Liver (tissue), 9 donors: ENCODE measurements around the gene SAPCD2. TPM values are rescaled to one million over a fixed set of nuclear protein-coding genes. Genes with fewer than 3 reads are reported as not detected.

Experiments
- DNase-seq: peaks from one replicate; pipeline ENCODE4 v3.0.0-alpha.2; 2017; ENCODE audit warnings: low spot score
- H3K27ac ChIP-seq, 2 donors: one replicate each; pipeline ENCODE4 v1.7.0; 2013; ENCODE audit warnings: inconsistent platforms in 2 of 2, low read length in 2 of 2, control low read depth in 1 of 2, low read depth in 1 of 2, mild to moderate bottlenecking in 1 of 2
- H3K27me3 ChIP-seq, 4 donors: one replicate each; pipeline versions ENCODE4 v1.6.1 to v1.7.0; 2013; ENCODE audit warnings: low read length in 3 of 4, inconsistent platforms in 1 of 4, mild to moderate bottlenecking in 1 of 4, moderate library complexity in 1 of 4; ENCODE audit not compliant: control insufficient read depth in 4 of 4, insufficient read depth in 4 of 4
- H3K36me3 ChIP-seq, 4 donors: one replicate each; pipeline versions ENCODE4 v1.6.1 to v1.7.0; 2013; ENCODE audit warnings: low read length in 3 of 4, mild to moderate bottlenecking in 3 of 4, low read depth in 1 of 4, moderate library complexity in 1 of 4; ENCODE audit not compliant: control insufficient read depth in 4 of 4, insufficient read depth in 3 of 4
- H3K4me1 ChIP-seq, 4 donors: one replicate each; pipeline versions ENCODE4 v1.6.1 to v1.7.0; 2013; ENCODE audit warnings: low read length in 3 of 4, mild to moderate bottlenecking in 3 of 4, moderate library complexity in 1 of 4; ENCODE audit not compliant: control insufficient read depth in 4 of 4, insufficient read depth in 4 of 4
- H3K4me3 ChIP-seq, 3 donors: one replicate each; pipeline versions ENCODE4 v1.6.1 to v1.7.0; 2013; ENCODE audit warnings: low read length in 3 of 3, control low read depth in 1 of 3, low read depth in 1 of 3, mild to moderate bottlenecking in 1 of 3
- H3K9ac ChIP-seq, 2 donors: one replicate each; pipeline ENCODE4 v1.7.0; 2013; ENCODE audit warnings: low read length in 2 of 2, mild to moderate bottlenecking in 2 of 2, moderate library complexity in 2 of 2, control low read depth in 1 of 2, low read depth in 1 of 2
- H3K9me3 ChIP-seq, 4 donors: one replicate each; pipeline versions ENCODE4 v1.6.1 to v1.7.0; 2013; ENCODE audit warnings: low read length in 3 of 4; ENCODE audit not compliant: control insufficient read depth in 4 of 4
- ATF3 ChIP-seq: IDR thresholded peaks from 2 replicates; pipeline ENCODE4 v1.6.1; 2016; ENCODE audit warnings: antibody characterized with exemption
- EGR1 ChIP-seq, 2 donors: IDR thresholded peaks; 2 replicates each; pipeline ENCODE4 v1.6.1; 2016 to 2018; ENCODE audit warnings: antibody characterized with exemption in 2 of 2, low read depth in 2 of 2
- FOXA1 ChIP-seq: IDR thresholded peaks from 2 replicates; pipeline ENCODE4 v1.6.1; 2016; ENCODE audit warnings: antibody characterized with exemption
- FOXA2 ChIP-seq: IDR thresholded peaks from 2 replicates; pipeline ENCODE4 v1.6.1; 2016; ENCODE audit warnings: antibody characterized with exemption
- GABPA ChIP-seq, 2 donors: IDR thresholded peaks in 1 of 2; conservative IDR thresholded peaks in 1 of 2; 2 replicates each; pipeline ENCODE4 v1.6.1; 2016; ENCODE audit warnings: antibody characterized with exemption in 2 of 2, mild to moderate bottlenecking in 1 of 2, moderate library complexity in 1 of 2
- HNF4A ChIP-seq, 2 donors: conservative IDR thresholded peaks; 2 replicates each; pipeline ENCODE4 v1.6.1; 2016; ENCODE audit warnings: antibody characterized with exemption in 2 of 2, mild to moderate bottlenecking in 2 of 2
- HNF4G ChIP-seq: IDR thresholded peaks from 2 replicates; pipeline ENCODE4 v1.6.1; 2016; ENCODE audit warnings: antibody characterized with exemption
- JUND ChIP-seq, 2 donors: IDR thresholded peaks; 2 replicates each; pipeline ENCODE4 v1.6.1; 2016; ENCODE audit warnings: antibody characterized with exemption in 2 of 2
- MAX ChIP-seq: IDR thresholded peaks from 2 replicates; pipeline ENCODE4 v1.6.1; 2016; ENCODE audit warnings: antibody characterized with exemption
- NR2F2 ChIP-seq: IDR thresholded peaks from 2 replicates; pipeline ENCODE4 v1.6.1; 2016; ENCODE audit warnings: antibody characterized with exemption
- RAD21 ChIP-seq, 2 donors: IDR thresholded peaks; 2 replicates each; pipeline ENCODE4 v1.6.1; 2016; ENCODE audit warnings: antibody characterized with exemption in 2 of 2, mild to moderate bottlenecking in 2 of 2
- REST ChIP-seq: IDR thresholded peaks from 2 replicates; pipeline ENCODE4 v1.6.1; 2016; ENCODE audit warnings: antibody characterized with exemption, mild to moderate bottlenecking
- RXRA ChIP-seq, 2 donors: IDR thresholded peaks; 2 replicates each; pipeline ENCODE4 v1.6.1; 2017 to 2018; ENCODE audit warnings: antibody characterized with exemption in 2 of 2, mild to moderate bottlenecking in 1 of 2
- SP1 ChIP-seq: IDR thresholded peaks from 2 replicates; pipeline ENCODE4 v1.6.1; 2018; ENCODE audit warnings: antibody characterized with exemption, mild to moderate bottlenecking
- TAF1 ChIP-seq: conservative IDR thresholded peaks from 2 replicates; pipeline ENCODE4 v1.6.1; 2016; ENCODE audit warnings: antibody characterized with exemption, mild to moderate bottlenecking
- YY1 ChIP-seq: IDR thresholded peaks from 2 replicates; pipeline ENCODE4 v1.6.1; 2016; ENCODE audit warnings: antibody characterized with exemption, mild to moderate bottlenecking
- ZBTB33 ChIP-seq: IDR thresholded peaks from 2 replicates; pipeline ENCODE4 v1.6.1; 2016; ENCODE audit warnings: antibody characterized with exemption
- WGBS: extraction: QIAGEN DNeasy Blood & Tissue Kit; methylation state at CpG from one replicate; pipeline ENCODE4 v1.1.7; 2013; 5-methylcytosine and 5-hydroxymethylcytosine counted together
- polyA plus RNA-seq, 2 donors: library from polyadenylated mRNA; stranded (reverse) in 1 of 2; unstranded in 1 of 2; fragments of 200-250 nt in 1 of 2; fragments of >200 nt in 1 of 2; fragmentation: Nextera tagmentation in 1 of 2; extraction: Ambion mirVana in 1 of 2; gene quantifications; one replicate each; pipeline versions ENCODE4 v1.2.1 to v1.2.3, GENCODE V29; 2013 to 2015
- total RNA-seq, 2 donors: library from RNA; depleted of rRNA; stranded (reverse); fragments of >200 nt; gene quantifications; one replicate each; pipeline ENCODE4 v1.2.3, GENCODE V29; 2014
- donor health status: healthy.
- donor health status: healthy.
- donor health status: healthy.
- donor health status: healthy.
- donor health status: healthy.

Gene SAPCD2
- total and polyA plus RNA-seq, 4 donors, result 0.06 to 1.8 (median 0.23) TPM

- Histone ChIP-seq H3K36me3 (peaks cover 2 to 40% (median 19%) of the 10 kb centered on the region in 4 donors), H3K4me1 (no peaks in the 10 kb centered on the region), H3K9ac (no peak overlapping the region), H3K9me3 (no peaks in the 10 kb centered on the region), H3K4me3 (no peak overlapping the region), H3K27me3 (no peaks in the 10 kb centered on the region), H3K27ac (no peak overlapping the region)
- DNase-seq, result no peak
- no peak for TF ChIP-seq MAX
- no peak for TF ChIP-seq HNF4A (conservative IDR thresholded peaks at IDR 0.05)
- TF ChIP-seq NR2F2, result no peak
- 98% methylated on average over 16 of the region's 16 CpGs for WGBS
These were observed 53.9 kb downstream of the SAPCD2 start for GRCh38 chr9:137016436-137016835.

GRCh38 chr9:137015976-137016375, 54.4 kb downstream of the SAPCD2 start:
- Histone ChIP-seq H3K4me1 (no peaks in the 10 kb centered on the region), H3K9me3 (no peaks in the 10 kb centered on the region), H3K27me3 (no peaks in the 10 kb centered on the region), H3K9ac (no peak overlapping the region), H3K27ac (no peak overlapping the region), H3K36me3 (peaks cover 2 to 43% (median 19%) of the 10 kb centered on the region in 4 donors), H3K4me3 (no peak overlapping the region)
- WGBS, result 97% methylated on average over 21 of the region's 21 CpGs
- no peak for DNase-seq
- TF ChIP-seq FOXA1, result no peak
- TF ChIP-seq RAD21 (IDR thresholded peaks at IDR 0.05), result no peak
- no peak for TF ChIP-seq ATF3
- no peak for TF ChIP-seq HNF4G
- no peak for TF ChIP-seq ZBTB33
- TF ChIP-seq GABPA (IDR thresholded peaks at IDR 0.05 in 1 of 2, conservative IDR thresholded peaks at IDR 0.05 in 1 of 2), result no peak
- no peak for TF ChIP-seq YY1
- no peak for TF ChIP-seq REST
- TF ChIP-seq FOXA2, result no peak

GRCh38 chr9:137015540-137015930, 54.8 kb downstream of the SAPCD2 start:
- Histone ChIP-seq H3K36me3 (peaks cover 2 to 43% (median 19%) of the 10 kb centered on the region in 4 donors), H3K27ac (no peak overlapping the region), H3K9ac (no peak overlapping the region), H3K9me3 (no peaks in the 10 kb centered on the region), H3K4me3 (no peak overlapping the region), H3K27me3 (no peaks in the 10 kb centered on the region), H3K4me1 (no peaks in the 10 kb centered on the region)
- DNase-seq, result no peak
- WGBS, result 97% methylated on average over 25 of the region's 25 CpGs
- TF ChIP-seq FOXA1 (no peak), SP1 (no peak), RAD21 (IDR thresholded peaks at IDR 0.05) (no peak), REST (no peak), ATF3 (no peak), FOXA2 (no peak), RXRA (IDR thresholded peaks at IDR 0.05) (no peak), NR2F2 (no peak), GABPA (IDR thresholded peaks at IDR 0.05 in 1 of 2, conservative IDR thresholded peaks at IDR 0.05 in 1 of 2) (no peak), HNF4A (conservative IDR thresholded peaks at IDR 0.05) (no peak), YY1 (no peak), EGR1 (IDR thresholded peaks at IDR 0.05; ENCODE audit: low read depth in 2 of 2) (no peak), TAF1 (no peak), JUND (IDR thresholded peaks at IDR 0.05) (no peak), HNF4G (no peak)
